B cell (primary cell): ENCODE measurements around the gene C10orf90. TPM values are rescaled to one million over a fixed set of nuclear protein-coding genes. Genes with fewer than 3 reads are reported as not detected.
A peak's percentile ranks its signal among the peaks of the same experiment; 100 is the strongest.

Experiments used
- ATAC-seq: fragments of 200-7000 bp; cut with Tn5 transposase; one replicate; pipeline ENCODE4 v1.10.0; 2021; ENCODE audit warnings: low read depth, mild to moderate bottlenecking, moderate number of reproducible peaks, moderate library complexity
- CTCF ChIA-PET: fragments of 350-600 bp; sonication (Branson Sonifier 250); formaldehyde crosslinking; loops from one replicate; lab custom pipeline; 2021; ENCODE audit warnings: antibody characterized with exemption, inconsistent platforms; lab: Charles Lee
- POLR2A ChIA-PET: fragments of 350-600 bp; sonication (Branson Sonifier 250); formaldehyde crosslinking; loops from one replicate; lab custom pipeline; 2021; ENCODE audit warnings: antibody characterized with exemption; lab: Charles Lee
- DNase-seq: peaks from one replicate; pipeline ENCODE4 v3.0.0; 2013
- H2AFZ ChIP-seq: 2 replicates; pipeline ENCODE4 v1.6.1; 2012; ENCODE audit warnings: mild to moderate bottlenecking, low read depth, low read length; ENCODE audit not compliant: insufficient read depth, poor library complexity, severe bottlenecking
- H3K27ac ChIP-seq, 2 donors: 1 replicate in 1 of 2; 2 replicates in 1 of 2; pipeline ENCODE4 v1.5.1; 2012 to 2013; ENCODE audit warnings: low read length in 2 of 2, mild to moderate bottlenecking in 2 of 2, moderate library complexity in 1 of 2
- H3K27me3 ChIP-seq, 4 experiments: fragments of 200-600 bp in 1 of 4; sonication (generic) in 1 of 4; replicated peaks in 1 of 4; 1 replicate in 2 of 4; 2 replicates in 2 of 4; pipeline versions ENCODE4 v1.6.1 to v1.7.0; 2013 to 2016; ENCODE audit warnings: low read length in 3 of 4, mild to moderate bottlenecking in 2 of 4, mixed read lengths in 1 of 4, moderate library complexity in 1 of 4; ENCODE audit not compliant: insufficient read depth in 4 of 4, control insufficient read depth in 3 of 4; ENCODE audit errors: control extremely low read depth in 1 of 4
- H3K36me3 ChIP-seq, 2 experiments: replicated peaks in 1 of 2; 1 replicate in 1 of 2; 2 replicates in 1 of 2; pipeline versions ENCODE4 v1.6.1 to v1.7.1; 2013; ENCODE audit warnings: low read length in 1 of 2; ENCODE audit not compliant: insufficient read depth in 2 of 2, control insufficient read depth in 1 of 2; ENCODE audit errors: control extremely low read depth in 1 of 2, extremely low read depth in 1 of 2
- H3K4me1 ChIP-seq, 2 donors: fragments of 200-600 bp in 1 of 2; sonication (generic) in 1 of 2; 1 replicate in 1 of 2; 2 replicates in 1 of 2; pipeline versions ENCODE4 v1.5.1 to v1.6.1; 2013 to 2017; ENCODE audit warnings: low read length in 2 of 2; ENCODE audit not compliant: control insufficient read depth in 2 of 2, insufficient read depth in 2 of 2
- H3K4me2 ChIP-seq: replicated peaks from 2 replicates; pipeline ENCODE3; 2012; ENCODE audit warnings: mild to moderate bottlenecking, low read depth, low read length; ENCODE audit not compliant: poor library complexity, severe bottlenecking
- H3K4me3 ChIP-seq, 5 experiments: fragments of 200-600 bp in 1 of 5; sonication (generic) in 1 of 5; 1 replicate in 3 of 5; 2 replicates in 2 of 5; pipeline versions ENCODE4 v1.5.1 to v1.7.0; 2011 to 2016; ENCODE audit warnings: low read length in 4 of 5, mild to moderate bottlenecking in 4 of 5, low read depth in 2 of 5, control low read depth in 1 of 5, moderate library complexity in 1 of 5; ENCODE audit not compliant: insufficient read depth in 1 of 5; ENCODE audit errors: control extremely low read depth in 1 of 5, extremely low read depth in 1 of 5
- H3K79me2 ChIP-seq: fragments of 200-600 bp; sonication (generic); one replicate; pipeline ENCODE4 v1.6.0; 2016; ENCODE audit warnings: low read length; ENCODE audit not compliant: control insufficient read depth, insufficient read depth
- H3K9ac ChIP-seq: fragments of 200-600 bp; sonication (generic); 2 replicates; pipeline ENCODE4 v1.6.1; 2017; ENCODE audit warnings: mild to moderate bottlenecking, low read length, moderate library complexity
- H3K9me3 ChIP-seq, 3 donors: one replicate each; pipeline versions ENCODE4 v1.6.1 to v1.7.1; 2013; ENCODE audit warnings: low read length in 2 of 3; ENCODE audit not compliant: control insufficient read depth in 2 of 3, insufficient read depth in 1 of 3; ENCODE audit errors: control extremely low read depth in 1 of 3
- H4K20me1 ChIP-seq: 2 replicates; pipeline ENCODE4 v1.6.0; 2012; ENCODE audit warnings: mild to moderate bottlenecking, low read length; ENCODE audit not compliant: insufficient read depth, control insufficient read depth, poor library complexity, severe bottlenecking
- H3K27ac Mint-ChIP-seq: one replicate; pipeline ENCODE4 v1.8.0; 2021; ENCODE audit warnings: mixed read lengths
- H3K27me3 Mint-ChIP-seq: one replicate; pipeline ENCODE4 v1.8.0; 2021; ENCODE audit warnings: mixed read lengths
- H3K4me1 Mint-ChIP-seq: one replicate; pipeline ENCODE4 v1.8.0; 2021; ENCODE audit warnings: mixed read lengths
- H3K4me3 Mint-ChIP-seq: one replicate; pipeline ENCODE4 v1.8.0; 2021; ENCODE audit warnings: mixed read lengths
- H3K9me3 Mint-ChIP-seq: one replicate; pipeline ENCODE4 v1.8.0; 2022; ENCODE audit warnings: mixed read lengths; ENCODE audit not compliant: insufficient read depth
- CTCF ChIP-seq: fragments of 200-600 bp; IDR thresholded peaks from one replicate; pipeline ENCODE4 v1.8.0; 2022; ENCODE audit warnings: antibody characterized with exemption, mild to moderate bottlenecking
- EZH2 ChIP-seq: IDR thresholded peaks from 2 replicates; pipeline ENCODE4 v1.6.1; 2012; ENCODE audit warnings: borderline replicate concordance, low read depth, mild to moderate bottlenecking, moderate library complexity, low read length; ENCODE audit not compliant: insufficient read depth, poor library complexity, severe bottlenecking
- WGBS: methylation state at CpG from one replicate; pipeline ENCODE4 v1.1.5; 2013; ENCODE audit warnings: missing lambda C conversion rate; ENCODE audit not compliant: insufficient coverage; 5-methylcytosine and 5-hydroxymethylcytosine counted together
- intact Hi-C: fragments of 100-400 bp; cut with micrococcal nuclease; formaldehyde crosslinking; loops from one replicate; pipeline ENCODE4 v1.10.0; 2022
- polyA plus RNA-seq: library from polyadenylated mRNA; depleted of rRNA; stranded (reverse); fragments of >200 nt; gene quantifications from 2 replicates; pipeline ENCODE4 v1.2.3, GENCODE V29; 2012
- total RNA-seq, 2 donors: library from RNA; stranded (reverse); fragments of 120-200 nt in 1 of 2; gene quantifications; 1 replicate in 1 of 2; 2 replicates in 1 of 2; pipeline versions ENCODE4 v1.2.3 to v1.2.4, GENCODE V29; 2013 to 2022

C10orf90 gene
- total and polyA plus RNA-seq, 2 donors (not counting 1 experiment from before 2014, with no cell fraction given), result not detected

GRCh38 chr10:126504761-126505112 is 165.8 kb downstream of the C10orf90 start:
- Mint-ChIP-seq H3K9me3 (no peaks in the 10 kb centered on the region), H3K27ac (no peak overlapping the region), H3K4me3 (no peak overlapping the region), H3K4me1 (no peaks in the 10 kb centered on the region), H3K27me3 (no peaks in the 10 kb centered on the region)
- no peaks in the 10 kb centered on the region for H3K36me3 ChIP-seq
- TF ChIP-seq CTCF (no peak), EZH2 (no peak)
- ATAC-seq (no peak), DNase-seq (no peak)
- no peaks in the 10 kb centered on the region for H3K4me1 ChIP-seq
- whole genome bisulfite sequencing, result 95% methylated on average over 12 of the region's 16 CpGs
- H3K27me3 ChIP-seq, result no peaks in the 10 kb centered on the region
- H3K79me2 ChIP-seq, result no peaks in the 10 kb centered on the region
- no peak overlapping the region for H3K9ac ChIP-seq
- no peak overlapping the region for H2AFZ ChIP-seq
- H3K4me2 ChIP-seq, result no peak overlapping the region
- intact Hi-C loops, result no loop called here
- ChIA-PET CTCF (interaction anchor here (1.4 to 5.3 kb wide), 2 partner anchors 517 to 522 kb away, joined by 3 to 80 read pairs; no protein-coding TSS in a partner anchor), POLR2A (no interaction called here)
- H3K4me3 ChIP-seq, result no peak overlapping the region
- no peak overlapping the region for H3K27ac ChIP-seq
- H4K20me1 ChIP-seq, result no peaks in the 10 kb centered on the region
- H3K9me3 ChIP-seq, result no peaks in the 10 kb centered on the region

GRCh38 chr10:126504063-126504760 is 166.3 kb downstream of the C10orf90 start:
- Mint-ChIP-seq H3K4me3 (no peak overlapping the region), H3K9me3 (no peaks in the 10 kb centered on the region), H3K27ac (no peak overlapping the region), H3K27me3 (no peaks in the 10 kb centered on the region), H3K4me1 (no peaks in the 10 kb centered on the region)
- no peaks in the 10 kb centered on the region for H3K27me3 ChIP-seq
- no peak for TF ChIP-seq EZH2
- peak; percentile 45 for TF ChIP-seq CTCF
- DNase-seq (peak; percentile 52), ATAC-seq (no peak)
- H3K79me2 ChIP-seq, result no peaks in the 10 kb centered on the region
- no peak overlapping the region for H3K4me2 ChIP-seq
- no peaks in the 10 kb centered on the region for H4K20me1 ChIP-seq
- H3K9me3 ChIP-seq, result no peaks in the 10 kb centered on the region
- H3K4me3 ChIP-seq, result no peak overlapping the region
- no peaks in the 10 kb centered on the region for H3K36me3 ChIP-seq
- H2AFZ ChIP-seq, result no peak overlapping the region
- H3K27ac ChIP-seq, result no peak overlapping the region
- 64% methylated on average over 22 of the region's 23 CpGs for WGBS
- ChIA-PET CTCF (interaction anchor here (0.7 to 5.3 kb wide), 9 partner anchors 9 to 635 kb away, joined by 3 to 80 read pairs (median 4); no protein-coding TSS in a partner anchor), POLR2A (no interaction called here)
- no peak overlapping the region for H3K9ac ChIP-seq
- no peaks in the 10 kb centered on the region for H3K4me1 ChIP-seq
- intact Hi-C loops, result no loop called here
